OCI-LY3 (cell line): ENCODE data around the gene CNDP1.
A peak's percentile ranks its signal among the peaks of the same experiment; 100 is the strongest.

Source experiments
- H2AFZ ChIP-seq: fragments of 200-600, 300-600 bp; shearing (Covaris generic); 2 replicates; pipeline ENCODE4 v1.6.0; 2014; ENCODE audit warnings: antibody characterized with exemption, low read depth, low read length
- H3K27ac ChIP-seq: fragments of 200-600, 300-600 bp; sonication (generic); 2 replicates; pipeline ENCODE4 v1.5.1; 2014; ENCODE audit warnings: mild to moderate bottlenecking, low read length, moderate library complexity, mixed read lengths
- H3K27me3 ChIP-seq: fragments of 200-600, 300-600 bp; sonication (generic); 2 replicates; pipeline ENCODE4 v1.6.1; 2014; ENCODE audit warnings: low read depth, low read length, mixed read lengths
- H3K36me3 ChIP-seq: fragments of 200-600, 300-600 bp; sonication (generic); replicated peaks from 2 replicates; pipeline ENCODE3; 2014; ENCODE audit warnings: low read depth, low read length, mixed read lengths
- H3K4me1 ChIP-seq: fragments of 300-600, 200-600 bp; sonication (generic); 2 replicates; pipeline ENCODE4 v1.6.1; 2014; ENCODE audit warnings: low read length, mixed read lengths
- H3K4me2 ChIP-seq: fragments of 200-600, 300-600 bp; sonication (generic); 2 replicates; pipeline ENCODE4 v1.6.1; 2014; ENCODE audit warnings: low read length, mixed read lengths
- H3K4me3 ChIP-seq: fragments of 300-600, 200-600 bp; sonication (generic); 2 replicates; pipeline ENCODE4 v1.5.1; 2014; ENCODE audit warnings: antibody characterized with exemption, mild to moderate bottlenecking, low read length, moderate library complexity
- H3K79me2 ChIP-seq: fragments of 300-600, 200-600 bp; shearing (Covaris generic); 2 replicates; pipeline ENCODE4 v1.6.1; 2014; ENCODE audit warnings: mild to moderate bottlenecking, low read length, mixed read lengths
- H3K9ac ChIP-seq: fragments of 300-600, 200-600 bp; shearing (Covaris generic); 2 replicates; pipeline ENCODE4 v1.6.0; 2014; ENCODE audit warnings: mild to moderate bottlenecking, low read length, moderate library complexity
- H3K9me3 ChIP-seq: fragments of 200-600, 300-600 bp; shearing (Covaris generic); 2 replicates; pipeline ENCODE4 v1.6.1; 2014; ENCODE audit warnings: low read length, mixed read lengths; ENCODE audit not compliant: insufficient read depth
- H4K20me1 ChIP-seq: fragments of 200-600, 300-600 bp; sonication (generic); 2 replicates; pipeline ENCODE4 v1.6.1; 2016; ENCODE audit warnings: low read length, mixed read lengths; ENCODE audit not compliant: insufficient read depth
- CTCF ChIP-seq: fragments of 200-600, 300-600 bp; sonication (generic); IDR thresholded peaks from 2 replicates; pipeline ENCODE4 v1.5.1; 2014; ENCODE audit warnings: antibody characterized with exemption, low read length, low read depth
- EZH2phosphoT487 ChIP-seq: fragments of 200-600 bp; shearing (Covaris generic); IDR thresholded peaks from 2 replicates; pipeline ENCODE4 v1.6.1; 2018; ENCODE audit warnings: antibody characterized with exemption, mixed run types, low read depth

The CNDP1 gene

DNA sequence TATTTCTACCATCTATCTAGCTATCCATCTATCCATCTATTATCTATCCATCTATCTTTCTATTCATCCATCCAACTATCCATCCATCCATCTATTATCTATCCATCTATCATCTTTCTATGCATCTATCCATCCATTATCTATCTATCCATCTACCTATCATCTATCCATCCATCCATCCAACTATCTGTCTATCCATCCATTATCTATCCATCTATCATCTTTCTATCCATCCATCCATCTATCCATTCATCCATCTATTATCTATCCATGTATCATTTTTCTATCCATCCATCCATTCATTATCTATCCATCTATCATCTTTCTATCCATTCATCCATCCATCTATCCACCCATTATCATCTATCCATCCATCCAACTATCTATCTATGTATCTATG, 38.8 kb downstream of the CNDP1 start:
- Histone ChIP-seq H3K36me3 (no peaks in the 10 kb centered on the region), H3K4me3 (no peak overlapping the region), H4K20me1 (no peaks in the 10 kb centered on the region), H3K9ac (no peak overlapping the region), H3K4me2 (no peak overlapping the region), H3K27me3 (peaks cover 25% of the 10 kb centered on the region), H3K9me3 (no peaks in the 10 kb centered on the region), H3K4me1 (peaks cover 2% of the 10 kb centered on the region), H3K79me2 (no peaks in the 10 kb centered on the region), H3K27ac (no peak overlapping the region), H2AFZ (no peak overlapping the region)
- TF ChIP-seq EZH2phosphoT487 (no peak), CTCF (no peak)

DNA sequence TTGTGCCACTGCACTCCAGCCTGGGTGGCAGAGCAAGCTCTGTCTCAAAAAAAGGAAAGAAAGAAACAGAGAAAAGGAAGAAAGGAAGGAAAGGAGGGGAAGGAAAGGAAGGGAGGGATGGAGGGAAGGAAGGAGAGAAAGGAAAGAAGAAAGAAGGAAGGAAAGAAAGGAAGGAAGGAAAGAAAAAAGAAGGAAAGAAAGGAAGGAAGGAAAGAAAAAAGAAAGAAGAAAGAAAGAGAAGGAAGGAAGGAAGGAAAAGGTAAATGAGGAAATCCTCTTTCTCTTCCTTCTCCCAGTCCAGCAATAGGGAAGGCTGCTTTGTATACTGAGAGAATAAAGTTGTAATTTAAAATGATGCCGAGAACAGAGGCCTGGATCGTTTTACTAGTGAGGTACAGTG, 40.6 kb downstream of the CNDP1 start:
- Histone ChIP-seq H3K4me2 (no peak overlapping the region), H3K9ac (no peak overlapping the region), H3K36me3 (no peaks in the 10 kb centered on the region), H3K4me1 (no peaks in the 10 kb centered on the region), H3K4me3 (no peak overlapping the region), H3K27ac (no peak overlapping the region), H4K20me1 (no peaks in the 10 kb centered on the region), H2AFZ (peak overlapping the region; percentile 43; the same call in 1 of the 2 replicates), H3K79me2 (no peaks in the 10 kb centered on the region), H3K9me3 (no peaks in the 10 kb centered on the region), H3K27me3 (peaks cover 30% of the 10 kb centered on the region)
- TF ChIP-seq CTCF, result no peak
- no peak for TF ChIP-seq EZH2phosphoT487

- peaks cover 32% of the 10 kb centered on the region for H3K27me3 ChIP-seq
- no peak overlapping the region for H3K27ac ChIP-seq
- H4K20me1 ChIP-seq, result no peaks in the 10 kb centered on the region
- H3K36me3 ChIP-seq, result no peaks in the 10 kb centered on the region
- no peaks in the 10 kb centered on the region for H3K4me1 ChIP-seq
- no peak overlapping the region for H2AFZ ChIP-seq
- no peak overlapping the region for H3K4me3 ChIP-seq
- no peaks in the 10 kb centered on the region for H3K79me2 ChIP-seq
- H3K9ac ChIP-seq, result no peak overlapping the region
- no peaks in the 10 kb centered on the region for H3K9me3 ChIP-seq
- no peak overlapping the region for H3K4me2 ChIP-seq
- no peak for TF ChIP-seq CTCF
These were observed 42.7 kb downstream of the CNDP1 start for GRCh38 chr18:74577019-74577418.

DNA sequence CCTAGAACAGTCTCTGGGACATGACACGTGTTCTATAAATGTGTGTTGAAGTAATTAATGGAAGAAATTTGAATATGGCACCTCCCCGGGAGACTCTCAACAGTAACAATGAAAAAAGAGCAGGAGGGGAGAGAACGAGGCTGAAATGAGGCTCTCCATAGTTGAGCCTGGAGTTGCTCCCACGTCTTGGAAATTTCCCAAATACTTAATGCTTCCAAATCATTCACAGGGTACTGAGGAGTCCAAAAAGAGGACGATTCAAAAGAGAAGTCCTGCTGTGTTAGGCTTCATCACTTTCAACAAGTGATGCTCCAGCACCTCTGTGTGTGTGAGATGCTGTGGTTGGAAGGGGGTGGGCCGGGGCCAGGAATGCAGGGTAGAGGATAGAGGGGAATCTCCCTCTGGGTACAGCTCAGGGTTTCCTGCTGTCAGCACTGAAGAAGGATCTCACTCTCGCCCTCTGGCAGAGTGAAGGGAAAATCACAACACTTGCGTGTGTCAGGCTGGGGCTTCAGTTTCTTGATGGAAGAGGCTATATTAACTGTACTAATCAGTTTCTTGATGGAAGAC, 45.3 kb downstream of the CNDP1 start:
- peaks cover 36% of the 10 kb centered on the region for H3K27me3 ChIP-seq
- H3K4me1 ChIP-seq, result no peaks in the 10 kb centered on the region
- no peak overlapping the region for H3K9ac ChIP-seq
- TF ChIP-seq CTCF (no peak), EZH2phosphoT487 (no peak)
- no peak overlapping the region for H3K4me2 ChIP-seq
- no peak overlapping the region for H2AFZ ChIP-seq
- H3K9me3 ChIP-seq, result no peaks in the 10 kb centered on the region
- H3K27ac ChIP-seq, result no peak overlapping the region
- H3K79me2 ChIP-seq, result no peaks in the 10 kb centered on the region
- H3K36me3 ChIP-seq, result no peaks in the 10 kb centered on the region
- no peaks in the 10 kb centered on the region for H4K20me1 ChIP-seq
- no peak overlapping the region for H3K4me3 ChIP-seq
